Inflammatory macrophage (primary cell): ENCODE data around the gene INPP5A.

Experiments used
- DNase-seq, 2 donors: peaks; one replicate each; pipeline ENCODE4 v3.0.0-alpha.2; 2020 to 2022

Gene INPP5A

DNA sequence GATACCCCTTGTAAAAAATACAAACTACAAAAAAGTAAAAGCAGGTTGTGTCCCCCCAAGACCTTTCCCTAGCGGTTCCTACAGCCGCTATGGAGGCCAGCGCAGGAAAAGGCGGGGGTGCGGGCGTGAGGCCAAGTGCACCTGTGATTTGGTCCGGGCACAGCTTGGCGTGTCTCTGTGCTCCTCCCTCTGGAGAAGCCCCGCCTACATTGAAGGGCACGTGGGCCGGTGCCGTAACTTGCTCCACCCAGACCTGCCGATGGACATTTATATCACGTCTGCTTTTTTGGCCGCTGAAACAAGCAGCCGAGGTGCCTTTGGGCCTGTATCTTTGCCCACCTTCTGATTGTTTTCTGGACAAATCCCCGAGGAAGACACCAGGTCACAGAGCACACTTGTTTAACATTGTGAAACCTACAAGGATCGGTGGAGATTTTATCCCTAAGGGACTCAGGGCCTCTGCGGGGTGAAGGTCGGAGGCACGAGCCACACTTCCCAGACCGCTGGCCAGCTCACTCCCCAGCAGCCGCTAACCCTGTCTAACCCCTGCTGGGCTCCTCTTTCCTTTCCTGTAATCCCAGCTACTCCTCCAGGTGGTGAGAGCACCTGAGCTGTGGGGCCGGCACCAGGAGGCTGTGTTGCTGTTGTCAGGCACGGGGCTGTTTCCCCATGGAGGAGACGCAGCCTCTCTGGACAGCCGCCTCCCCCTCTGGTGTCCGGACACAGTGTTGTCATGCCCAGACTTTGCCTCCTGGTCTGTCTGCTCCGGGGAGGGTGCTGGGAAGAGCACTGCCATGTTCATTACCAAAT, 18.8 kb upstream of the INPP5A start:
- no peak for DNase-seq

DNA sequence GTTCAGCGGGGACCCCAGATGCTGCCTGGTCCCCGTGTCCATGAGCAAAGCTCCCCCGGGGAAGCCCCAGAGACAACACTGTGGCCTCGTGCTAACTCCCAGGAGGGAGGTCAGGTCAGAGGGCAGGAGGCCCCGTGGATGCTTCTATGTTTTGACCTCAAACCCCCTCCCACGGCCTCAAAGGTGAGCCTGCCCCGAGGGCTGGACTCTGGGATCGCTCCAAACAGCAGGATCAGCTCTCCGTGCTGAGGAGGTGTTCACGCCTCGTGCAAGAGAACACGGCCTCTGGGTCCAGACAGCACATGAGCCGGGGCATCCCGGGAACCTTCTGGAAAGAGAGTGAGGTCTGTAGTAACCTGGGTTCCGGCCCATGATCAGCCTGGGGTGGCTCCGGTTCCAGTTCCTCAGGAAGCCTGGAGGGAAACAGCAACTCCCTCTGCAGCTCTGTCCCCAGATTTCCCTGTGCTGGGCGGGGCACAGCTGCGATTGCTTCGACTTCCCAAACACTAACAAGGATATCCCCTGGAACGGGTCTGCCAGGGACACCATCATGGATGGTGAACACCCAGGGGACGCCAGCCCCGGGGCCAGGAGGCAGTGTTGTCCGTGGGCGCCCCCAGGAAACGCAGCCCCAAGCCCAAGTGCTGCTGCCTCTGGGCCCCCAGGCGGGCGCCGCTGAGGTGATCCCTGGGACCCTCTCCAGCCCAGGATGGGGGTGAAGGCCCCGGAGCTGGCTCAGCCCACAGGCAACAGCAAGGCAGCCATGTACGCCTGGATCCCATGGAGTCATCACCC, 18.0 kb upstream of the INPP5A start:
- no peak for DNase-seq

GRCh38 chr10:132520177-132520811, 17.3 kb upstream of the INPP5A start:
- DNase-seq, result no peak

GRCh38 chr10:132521041-132521465, 16.5 kb upstream of the INPP5A start:
- no peak for DNase-seq

DNA sequence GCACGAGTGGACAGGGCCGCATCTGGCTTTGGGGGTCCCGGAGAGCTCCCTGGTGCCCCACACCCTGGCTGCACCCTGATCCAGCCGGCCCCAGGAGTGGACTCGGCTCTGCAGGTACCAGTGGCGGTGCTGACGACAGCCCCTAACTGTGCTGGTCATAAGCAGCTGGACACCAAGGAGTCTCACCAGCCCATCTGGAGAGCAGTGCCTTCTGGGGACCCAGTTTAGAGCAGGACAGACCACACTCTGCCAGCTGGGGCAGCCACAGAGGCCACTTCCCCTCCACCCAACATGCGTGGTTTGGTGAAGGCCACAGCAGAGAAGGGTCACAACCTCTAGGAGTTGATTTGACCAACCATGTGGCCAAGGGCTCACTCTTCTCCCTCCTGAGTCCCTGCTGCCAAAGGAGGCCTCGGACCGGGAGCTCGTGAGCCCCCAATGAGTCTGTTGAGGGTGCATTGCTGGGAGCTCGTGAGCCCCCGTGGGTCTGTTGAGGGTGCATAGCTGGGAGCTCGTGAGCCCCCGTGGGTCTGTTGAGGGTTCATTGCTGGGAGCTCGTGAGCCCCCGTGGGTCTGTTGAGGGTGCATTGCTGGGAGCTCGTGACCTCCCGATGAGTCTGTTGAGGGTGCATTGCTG, 16.0 kb upstream of the INPP5A start:
- DNase-seq, result no peak

DNA sequence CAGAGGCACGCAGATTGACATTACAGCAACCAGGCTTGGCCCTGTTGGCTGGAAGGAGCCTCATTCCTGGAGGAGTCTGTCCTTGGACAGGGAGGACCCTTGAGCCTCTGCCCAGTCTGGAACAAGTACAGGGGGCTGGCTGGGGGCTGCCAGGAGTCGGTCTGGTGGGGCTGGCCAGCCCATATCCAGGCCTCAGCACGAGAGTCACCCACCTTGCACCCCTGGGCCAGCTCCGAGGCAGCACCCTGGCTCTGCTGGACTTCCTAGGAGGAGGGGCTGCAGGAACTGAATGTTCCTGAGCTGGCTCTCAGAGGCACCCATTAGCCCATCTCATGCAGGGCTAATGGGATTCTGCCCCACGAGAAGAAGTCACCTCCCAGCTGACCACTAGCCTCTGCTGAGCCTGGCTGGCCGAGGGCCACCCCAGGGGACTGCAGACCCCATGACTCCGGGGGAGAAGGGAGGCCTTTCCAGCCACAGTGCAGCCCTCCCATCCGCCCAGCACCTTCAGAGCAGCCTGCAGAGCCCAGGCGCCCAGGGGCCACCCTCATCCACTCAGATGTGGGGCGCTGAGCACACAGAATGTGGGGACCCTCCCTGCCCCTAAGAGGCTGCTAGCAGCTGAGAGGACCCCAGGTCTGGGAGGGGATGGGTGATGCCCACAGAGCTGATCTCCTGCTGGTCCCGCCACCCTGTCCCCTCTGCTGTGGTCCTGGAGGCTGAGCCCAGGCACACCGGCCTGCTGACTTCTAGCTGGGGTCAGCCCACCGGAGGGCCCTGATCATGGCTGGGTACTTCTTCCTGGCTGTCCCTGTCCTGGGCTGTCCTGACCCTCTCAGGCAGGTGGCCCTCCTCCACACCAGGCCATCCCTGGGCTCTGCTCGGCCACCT, 14.8 kb upstream of the INPP5A start:
- no peak for DNase-seq

DNA sequence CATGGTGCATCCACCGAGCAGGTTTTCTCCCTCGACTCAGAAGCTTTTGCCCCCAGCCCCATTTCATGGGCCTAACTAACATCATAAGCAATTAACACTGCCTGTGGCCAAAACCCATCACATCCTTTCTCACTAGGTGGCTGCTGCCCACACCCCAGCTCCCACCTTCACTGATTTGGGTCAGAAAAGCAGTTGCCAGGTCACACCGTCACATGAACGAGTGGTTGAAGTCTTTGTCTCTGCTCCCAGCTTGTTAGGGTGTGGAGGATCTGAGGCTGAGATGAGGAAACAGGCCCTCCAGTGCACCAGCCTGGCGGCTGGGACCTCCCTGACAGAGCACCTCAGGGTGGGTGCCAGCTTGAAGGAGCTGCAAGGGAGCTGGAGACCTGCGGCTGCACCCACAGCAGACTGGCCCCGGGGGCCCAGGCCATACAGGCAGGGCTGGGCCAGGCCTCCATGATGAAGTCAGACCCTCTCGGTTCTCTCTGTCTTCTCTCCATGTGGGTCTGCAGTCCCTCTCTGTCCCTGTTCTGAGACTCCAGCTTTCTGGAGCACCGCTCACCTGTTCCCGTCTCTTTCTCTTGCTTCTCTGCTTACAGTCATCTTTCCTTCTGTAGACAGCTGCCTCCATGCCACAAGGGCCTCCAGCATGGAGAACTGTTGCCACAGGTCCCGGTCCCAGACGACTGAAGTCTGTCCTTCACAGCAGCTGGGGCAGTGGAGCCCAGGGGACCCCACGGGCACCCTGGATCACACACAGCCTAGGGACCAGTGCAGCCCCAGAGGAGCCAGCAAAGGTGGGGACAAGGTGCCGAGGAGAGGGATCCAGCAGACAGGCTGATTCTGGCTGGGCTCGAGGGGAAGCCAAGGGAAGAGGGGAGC, 13.8 kb upstream of the INPP5A start:
- no peak for DNase-seq

GRCh38 chr10:132524443-132525285, 12.9 kb upstream of the INPP5A start:
- no peak for DNase-seq

DNA sequence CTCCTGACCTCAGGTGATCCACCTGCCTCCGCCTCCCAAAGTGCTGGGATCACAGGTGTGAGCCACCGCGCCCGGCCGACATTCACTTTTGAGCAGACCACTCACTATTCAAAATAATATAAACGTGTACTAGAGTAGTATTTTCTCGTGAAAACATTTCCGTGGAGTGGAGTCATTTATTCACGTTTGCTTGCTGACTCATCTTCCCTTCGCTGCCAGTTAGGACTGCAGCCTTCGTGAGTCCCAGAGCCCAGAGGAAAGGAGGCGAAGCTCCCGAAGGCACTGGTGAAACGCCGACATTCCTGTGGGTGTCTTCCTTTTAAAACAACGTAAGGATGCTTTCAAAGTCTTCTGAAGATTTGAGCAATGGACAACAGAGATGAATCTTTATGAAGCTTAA, 10.9 kb upstream of the INPP5A start:
- DNase-seq, result no peak

DNA sequence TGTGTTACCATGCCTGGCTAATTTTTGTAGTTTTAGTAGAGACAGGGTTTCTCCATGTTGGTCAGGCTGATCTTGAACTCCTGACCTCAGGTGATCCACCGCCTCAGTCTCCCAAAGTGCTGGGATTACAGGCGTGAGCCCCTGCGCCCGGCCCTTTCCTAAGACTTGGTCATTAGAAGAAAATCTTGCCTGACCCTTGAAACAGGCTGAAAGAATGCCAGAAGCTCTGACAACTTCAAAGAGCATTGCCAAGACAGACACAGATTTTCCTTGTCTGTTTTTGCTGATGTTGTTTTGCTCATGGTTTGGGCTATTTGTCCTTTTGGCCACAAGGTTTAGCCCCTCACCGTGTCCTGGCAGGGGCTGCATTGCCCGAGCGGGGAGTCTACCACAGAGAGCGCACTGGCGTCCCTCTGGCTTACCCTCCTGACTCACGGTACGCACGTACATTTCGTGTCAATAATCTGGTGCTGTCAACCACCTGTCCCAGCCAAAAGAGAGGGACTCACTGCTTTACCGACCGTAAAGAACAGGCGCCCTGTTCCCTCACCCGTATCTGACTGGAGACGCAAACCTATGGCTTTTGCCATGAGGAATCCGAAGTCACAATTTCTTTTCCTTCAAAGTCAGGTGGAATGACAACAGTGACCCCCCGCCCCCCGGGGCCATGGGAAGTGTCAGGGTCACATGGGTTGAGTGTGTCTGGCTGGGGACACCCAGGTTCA, 10.1 kb upstream of the INPP5A start:
- DNase-seq, result no peak

DNA sequence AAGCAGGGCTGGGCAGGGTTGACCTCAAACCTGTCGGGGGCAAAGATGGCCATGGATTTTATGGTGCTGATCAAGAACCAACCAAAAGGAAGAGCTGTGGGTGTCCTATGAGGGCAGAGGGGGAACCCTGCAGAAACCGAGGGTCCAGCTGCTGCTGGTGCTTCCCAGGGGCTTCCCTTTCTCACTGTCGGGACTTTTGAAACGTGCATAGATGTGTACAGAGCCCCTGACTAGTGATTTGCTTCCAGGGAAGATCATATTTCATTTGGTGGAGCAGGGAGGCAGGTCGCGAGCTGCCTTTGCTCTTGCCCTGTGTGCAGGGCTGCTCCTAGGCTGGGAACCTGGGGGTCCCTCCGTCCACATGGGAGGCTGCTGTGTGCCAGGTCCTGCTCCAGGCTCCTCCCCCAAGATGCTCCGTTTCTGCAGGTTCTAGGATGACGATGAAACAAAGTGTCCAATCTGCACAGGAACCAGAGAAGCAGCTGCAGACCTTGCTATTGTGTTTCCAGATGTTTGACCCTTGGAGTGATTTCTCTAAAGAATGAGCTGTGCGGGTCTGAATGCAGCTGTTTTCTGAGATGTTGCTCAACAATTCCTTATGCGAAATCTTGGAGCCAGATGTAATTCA, 9.4 kb upstream of the INPP5A start:
- DNase-seq, result no peak

- DNase-seq, result no peak
Measured at GRCh38 chr10:132532179-132532578, 5.4 kb upstream of the INPP5A start.

- DNase-seq, result no peak
Measured at GRCh38 chr10:132532749-132533560, 4.6 kb upstream of the INPP5A start.

DNA sequence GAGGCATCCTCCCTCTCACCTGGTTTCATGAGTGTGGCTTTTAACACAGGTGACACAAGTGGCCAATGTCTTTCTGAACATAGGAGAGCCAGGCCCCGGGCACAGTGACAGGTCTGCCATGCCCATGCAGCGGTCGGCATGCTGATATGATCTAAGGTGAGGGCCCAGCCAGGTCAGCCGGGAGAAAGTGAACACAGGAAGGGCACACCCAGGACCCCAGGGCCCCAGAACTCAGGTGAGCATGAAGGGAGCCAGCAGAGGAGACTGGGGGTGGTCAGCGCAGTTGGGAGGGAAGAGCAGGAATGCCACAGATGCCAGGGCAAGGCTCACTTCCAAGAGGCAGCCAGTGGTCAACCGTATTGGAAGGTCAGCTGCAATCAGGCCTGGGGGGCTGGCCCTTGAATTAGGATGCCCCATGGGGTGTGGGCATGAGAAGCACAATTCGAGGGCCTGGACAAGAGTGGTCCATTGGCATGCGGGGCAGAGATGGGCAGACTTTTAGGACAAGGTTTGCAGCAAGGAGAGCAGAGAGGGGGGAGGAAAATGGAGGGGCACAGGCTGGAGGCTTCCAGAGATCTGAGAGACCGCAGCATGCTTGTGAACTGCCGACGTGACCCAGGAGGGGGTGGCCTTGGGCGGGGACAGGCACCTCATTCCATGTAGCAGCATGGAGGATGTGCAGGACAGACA, 3.9 kb upstream of the INPP5A start:
- DNase-seq, result no peak

GRCh38 chr10:132534391-132535064, 3.1 kb upstream of the INPP5A start:
- no peak for DNase-seq

DNA sequence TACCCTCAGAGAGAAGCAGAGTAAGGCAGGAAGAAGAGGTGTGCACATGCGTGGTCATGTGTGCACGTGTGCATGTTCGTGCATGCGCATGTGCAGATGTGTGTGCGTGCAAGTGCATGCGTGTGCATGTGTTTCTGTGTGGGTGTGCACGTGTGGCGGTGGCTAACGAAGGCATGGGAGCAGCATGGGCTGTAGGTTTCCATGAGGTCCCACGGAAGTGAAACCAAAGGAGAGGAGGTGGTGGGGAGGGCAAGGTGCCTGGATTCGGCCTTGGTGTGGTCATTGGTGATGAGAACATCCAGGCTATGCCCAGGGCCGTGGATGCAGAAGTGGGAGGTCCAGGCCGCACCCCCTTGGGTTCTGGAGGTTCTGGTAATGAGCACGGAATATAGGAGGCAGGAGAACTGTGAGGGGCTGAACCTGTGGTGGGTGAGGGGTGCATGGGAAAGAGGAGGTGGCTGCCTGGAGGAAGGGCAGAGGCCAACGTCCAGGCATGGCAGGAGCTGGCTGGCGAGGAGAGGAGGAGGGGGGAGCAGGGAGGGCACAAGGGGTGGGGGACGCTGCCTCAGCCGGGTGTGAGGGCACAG, 2.4 kb upstream of the INPP5A start:
- no peak for DNase-seq
